Lower leg skin (tissue), 4 donors: ENCODE results near the gene AADAT. TPM values are rescaled to one million over a fixed set of nuclear protein-coding genes. Genes with fewer than 3 reads are reported as not detected.
A peak's percentile ranks its signal among the peaks of the same experiment; 100 is the strongest.

Experiments
- DNase-seq, 2 donors: peaks; one replicate each; pipeline ENCODE4 v3.0.0-alpha.2; 2019; ENCODE audit warnings: low spot score in 2 of 2
- H3K4me3 ChIP-seq: fragments of 200-600 bp; sonication (generic); 2 replicates; pipeline ENCODE4 v1.5.1; 2017; ENCODE audit warnings: mild to moderate bottlenecking, low read depth; ENCODE audit not compliant: poor library complexity, severe bottlenecking
- POLR2A ChIP-seq, 2 donors: fragments of 450-650 bp; IDR thresholded peaks; one replicate each; pipeline ENCODE4 v1.6.1; 2016 to 2017; ENCODE audit warnings: antibody characterized with exemption in 2 of 2, mild to moderate bottlenecking in 1 of 2, moderate library complexity in 1 of 2
- WGBS, 2 donors: methylation state at CpG; one replicate each; pipeline ENCODE4 v1.1.5; 2018; 5-methylcytosine and 5-hydroxymethylcytosine counted together
- intact Hi-C: fragments of 100-400 bp; cut with DNase I; formaldehyde crosslinking; loops from one replicate; pipeline ENCODE4 v1.15.0; 2023; ENCODE audit warnings: low total_unique reads
- total RNA-seq, 4 donors: library from RNA; depleted of rRNA; stranded (reverse); fragments of >200 nt; gene quantifications; one replicate each; pipeline ENCODE4 v1.1.0, GENCODE V29; 2016
- TF ChIP-seq, protein P1 (sequence below), 3 donors: fragments of 450-650 bp; IDR thresholded peaks; one replicate each; pipeline ENCODE4 v1.5.1; 2016; ENCODE audit warnings: antibody characterized with exemption in 3 of 3, mild to moderate bottlenecking in 3 of 3, moderate library complexity in 2 of 3

The AADAT gene
- total RNA-seq, 4 donors from 2014 or later, result 0.38 to 10.3 (median 0.97) TPM

DNA sequence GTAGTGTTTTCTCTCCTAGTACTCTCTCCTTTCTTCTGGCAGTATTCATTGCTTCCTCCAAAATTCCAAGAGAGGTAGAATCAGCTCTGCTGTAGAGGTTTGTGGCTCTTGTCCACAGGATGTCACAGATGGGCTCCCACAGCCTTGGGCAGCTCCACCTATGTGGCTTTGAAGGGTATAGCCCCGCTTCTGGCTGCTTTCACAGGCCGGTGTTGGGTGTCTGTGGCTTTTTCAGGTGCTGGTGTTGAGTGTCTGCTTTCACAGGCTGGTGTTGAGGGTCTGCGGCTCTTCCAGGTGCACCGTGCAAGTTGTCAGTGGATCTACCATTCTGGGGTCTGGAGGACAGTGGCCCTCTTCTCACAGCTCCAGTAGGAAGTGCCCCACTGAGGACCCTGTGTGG is 7.9 kb upstream of the AADAT start:
- no peak overlapping the region for H3K4me3 ChIP-seq
- DNase-seq, result no peak
- WGBS, 2 donors, result 88 to 92% methylated on average over 4 of the region's 4 CpGs
- intact Hi-C loops, result no loop called here
- TF ChIP-seq POLR2A (IDR thresholded peaks at IDR 0.05), result no peak
- TF ChIP-seq, protein P1, sequence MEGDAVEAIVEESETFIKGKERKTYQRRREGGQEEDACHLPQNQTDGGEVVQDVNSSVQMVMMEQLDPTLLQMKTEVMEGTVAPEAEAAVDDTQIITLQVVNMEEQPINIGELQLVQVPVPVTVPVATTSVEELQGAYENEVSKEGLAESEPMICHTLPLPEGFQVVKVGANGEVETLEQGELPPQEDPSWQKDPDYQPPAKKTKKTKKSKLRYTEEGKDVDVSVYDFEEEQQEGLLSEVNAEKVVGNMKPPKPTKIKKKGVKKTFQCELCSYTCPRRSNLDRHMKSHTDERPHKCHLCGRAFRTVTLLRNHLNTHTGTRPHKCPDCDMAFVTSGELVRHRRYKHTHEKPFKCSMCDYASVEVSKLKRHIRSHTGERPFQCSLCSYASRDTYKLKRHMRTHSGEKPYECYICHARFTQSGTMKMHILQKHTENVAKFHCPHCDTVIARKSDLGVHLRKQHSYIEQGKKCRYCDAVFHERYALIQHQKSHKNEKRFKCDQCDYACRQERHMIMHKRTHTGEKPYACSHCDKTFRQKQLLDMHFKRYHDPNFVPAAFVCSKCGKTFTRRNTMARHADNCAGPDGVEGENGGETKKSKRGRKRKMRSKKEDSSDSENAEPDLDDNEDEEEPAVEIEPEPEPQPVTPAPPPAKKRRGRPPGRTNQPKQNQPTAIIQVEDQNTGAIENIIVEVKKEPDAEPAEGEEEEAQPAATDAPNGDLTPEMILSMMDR (IDR thresholded peaks at IDR 0.05), result no peak

DNA sequence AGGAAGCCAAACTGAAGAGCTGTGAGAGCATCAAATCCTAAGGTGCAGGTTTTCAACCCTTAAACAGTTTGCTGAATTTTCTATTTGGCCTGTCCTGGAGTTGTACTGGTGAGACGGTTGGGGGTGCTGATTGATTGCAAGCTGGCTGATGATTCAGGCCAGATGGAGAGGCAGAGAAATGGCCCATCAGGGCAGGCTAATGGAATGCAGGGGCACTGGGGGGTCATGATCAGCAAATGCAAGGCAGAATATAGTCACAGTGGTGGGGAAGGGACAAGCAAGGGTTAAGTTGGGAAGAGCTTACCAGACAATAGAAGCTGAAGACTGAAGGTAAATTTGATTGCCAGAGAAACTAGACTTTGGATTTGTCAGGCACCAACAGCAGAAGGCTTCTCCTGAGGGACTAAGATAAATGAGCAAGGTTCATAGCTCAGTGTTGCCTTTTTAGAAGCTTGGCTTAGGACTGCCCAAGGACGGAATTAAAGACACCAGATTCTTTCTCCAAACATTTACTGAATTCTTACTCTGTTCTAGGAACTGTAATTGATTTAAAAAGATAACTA is 4.3 kb upstream of the AADAT start:
- intact Hi-C loops, result no loop called here
- 71 to 74% methylated on average over 2 of the region's 2 CpGs for WGBS, 2 donors
- no peak for TF ChIP-seq POLR2A (IDR thresholded peaks at IDR 0.05)
- TF ChIP-seq, protein P1 (IDR thresholded peaks at IDR 0.05), result no peak
- no peak overlapping the region for H3K4me3 ChIP-seq
- DNase-seq, result no peak

DNA sequence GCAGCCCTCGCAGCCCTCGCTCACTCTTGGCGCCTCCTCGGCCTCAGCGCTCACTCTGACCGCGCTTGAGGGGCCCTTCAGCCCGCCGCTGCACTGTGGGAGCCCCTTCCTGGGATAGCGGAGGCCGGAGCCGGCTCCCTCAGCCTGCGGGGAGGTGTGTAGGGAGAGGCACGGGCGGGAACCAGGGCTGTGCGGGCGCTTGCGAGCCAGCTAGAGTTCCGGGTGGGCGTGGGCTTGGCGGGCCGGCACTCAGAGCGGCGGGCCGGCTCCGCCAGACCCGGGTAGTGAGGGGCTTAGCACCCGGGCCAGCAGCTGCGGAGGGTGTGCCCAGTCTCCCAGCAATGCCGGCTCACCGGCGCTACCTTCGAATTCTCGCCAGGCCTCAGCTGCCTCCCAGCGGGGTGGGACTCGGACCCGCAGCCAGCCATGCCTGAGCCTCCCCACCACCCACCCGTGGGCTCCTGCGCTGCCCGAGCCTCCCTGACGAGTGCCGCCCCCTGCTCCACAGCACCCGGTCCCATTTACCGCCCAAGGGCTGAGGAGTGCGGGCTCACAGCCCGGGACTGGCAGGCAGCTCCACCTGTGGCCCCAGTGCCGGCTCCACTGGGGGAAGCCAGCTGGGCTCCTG is 1.4 kb upstream of the AADAT start:
- no peak for DNase-seq
- no peak overlapping the region for H3K4me3 ChIP-seq
- TF ChIP-seq POLR2A (IDR thresholded peaks at IDR 0.05), result no peak
- TF ChIP-seq, protein P1 (IDR thresholded peaks at IDR 0.05), result no peak
- WGBS, 2 donors, result 93 to 95% methylated on average over 20 to 44 of the region's 47 CpGs
- intact Hi-C loops, result no loop called here

DNA sequence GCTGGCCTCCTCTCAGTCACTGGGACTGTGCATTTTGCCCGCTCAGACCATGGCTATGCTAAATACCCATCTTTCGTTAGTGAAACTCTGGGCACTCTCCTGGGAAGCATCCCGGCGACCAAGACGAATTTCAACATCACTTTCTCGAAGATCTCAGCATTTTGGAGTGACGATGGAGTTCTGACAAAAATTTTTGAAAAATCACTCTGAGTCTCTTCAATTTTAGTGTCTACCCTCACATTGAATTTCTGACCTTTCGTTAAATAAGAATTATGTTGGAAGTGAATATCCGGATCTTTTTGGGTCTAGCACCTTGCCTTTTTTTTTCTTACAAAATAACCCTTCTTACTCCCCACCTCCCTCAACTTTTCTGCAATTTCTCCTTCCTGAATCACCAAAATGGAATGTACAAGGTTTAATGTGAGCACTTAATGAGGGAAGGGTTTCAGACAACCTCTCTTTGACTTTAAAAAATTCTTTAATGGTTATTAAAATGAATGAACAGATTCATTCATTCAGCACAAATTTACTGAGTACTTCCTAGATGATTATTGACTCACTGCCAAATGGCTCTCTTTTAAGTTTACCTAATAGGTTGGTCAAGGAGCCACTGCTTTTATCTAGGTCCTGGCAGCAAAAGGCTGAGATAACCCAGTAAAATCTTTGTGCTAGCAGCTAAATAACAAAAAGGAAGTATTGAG is 746 bp upstream of the AADAT start:
- TF ChIP-seq, protein P1 (IDR thresholded peaks at IDR 0.05), result no peak
- no peak for DNase-seq
- WGBS, 2 donors, result 13 to 21% methylated on average over 9 of the region's 9 CpGs
- intact Hi-C loops, result no loop called here
- H3K4me3 ChIP-seq, result peak overlapping the region; percentile 20

DNA sequence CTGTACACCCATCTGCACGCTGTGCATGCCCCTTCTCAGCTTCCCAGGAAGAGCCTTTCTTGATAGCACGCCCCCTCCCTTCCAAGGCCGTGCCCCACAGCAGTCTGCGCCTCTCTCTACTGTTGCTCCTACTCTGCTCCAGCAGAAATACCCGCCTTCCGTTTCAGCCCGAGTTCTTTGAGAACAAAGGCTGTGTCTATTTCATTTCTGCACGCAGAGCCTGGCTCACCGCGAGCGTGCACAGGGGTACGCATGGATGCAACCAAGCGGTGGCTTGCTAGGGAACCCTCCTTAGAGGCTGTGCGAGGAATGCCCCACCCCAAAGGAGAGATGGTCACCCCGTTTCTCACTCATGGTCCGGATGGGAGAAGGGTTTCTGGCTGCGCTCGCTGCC is 485 bp downstream of the AADAT start:
- intact Hi-C loops, result no loop called here
- H3K4me3 ChIP-seq, result peak overlapping the region; percentile 20
- no peak for DNase-seq
- WGBS, 2 donors, result 2% methylated on average over 18 of the region's 18 CpGs
- no peak for TF ChIP-seq POLR2A (IDR thresholded peaks at IDR 0.05)
- TF ChIP-seq, protein P1 (IDR thresholded peaks at IDR 0.05), result no peak
